Nephron progenitor cell (in vitro differentiated cells): Measurements from ENCODE around the gene MMP11.

Experiments used
- DNase-seq: peaks from one replicate; pipeline ENCODE4 v3.0.0; 2021
- H3K27ac Mint-ChIP-seq: 2 replicates; pipeline ENCODE4 v1.8.0; 2021; ENCODE audit warnings: mild to moderate bottlenecking, moderate library complexity, mixed read lengths
- H3K27me3 Mint-ChIP-seq: 2 replicates; pipeline ENCODE4 v1.8.0; 2021; ENCODE audit warnings: mild to moderate bottlenecking, low read depth, mixed read lengths; ENCODE audit not compliant: poor library complexity
- H3K36me3 Mint-ChIP-seq: 2 replicates; pipeline ENCODE4 v1.8.0; 2021; ENCODE audit warnings: low read depth, mixed read lengths
- H3K4me1 Mint-ChIP-seq: 2 replicates; pipeline ENCODE4 v1.8.0; 2021; ENCODE audit warnings: mixed read lengths
- H3K4me3 Mint-ChIP-seq: 2 replicates; pipeline ENCODE4 v1.8.0; 2021; ENCODE audit warnings: mild to moderate bottlenecking, moderate library complexity, mixed read lengths
- H3K9me3 Mint-ChIP-seq: 2 replicates; pipeline ENCODE4 v1.8.0; 2021; ENCODE audit warnings: mild to moderate bottlenecking, moderate library complexity, mixed read lengths
- TF ChIP-seq, protein P1 (sequence below): fragments of 200-600 bp; sonication (generic); IDR thresholded peaks from 2 replicates; pipeline ENCODE4 v1.5.0; 2021; ENCODE audit warnings: antibody characterized with exemption

MMP11 gene

GRCh38 chr22:23744485-23744884, 28.2 kb upstream of the MMP11 start:
- Mint-ChIP-seq H3K27me3 (peaks cover 1% of the 10 kb centered on the region), H3K4me3 (no peak overlapping the region), H3K9me3 (no peaks in the 10 kb centered on the region), H3K4me1 (peaks cover 1% of the 10 kb centered on the region), H3K27ac (peak overlapping the region; percentile 79), H3K36me3 (peaks cover 43% of the 10 kb centered on the region)
- DNase-seq = no peak
- TF ChIP-seq, protein P1, sequence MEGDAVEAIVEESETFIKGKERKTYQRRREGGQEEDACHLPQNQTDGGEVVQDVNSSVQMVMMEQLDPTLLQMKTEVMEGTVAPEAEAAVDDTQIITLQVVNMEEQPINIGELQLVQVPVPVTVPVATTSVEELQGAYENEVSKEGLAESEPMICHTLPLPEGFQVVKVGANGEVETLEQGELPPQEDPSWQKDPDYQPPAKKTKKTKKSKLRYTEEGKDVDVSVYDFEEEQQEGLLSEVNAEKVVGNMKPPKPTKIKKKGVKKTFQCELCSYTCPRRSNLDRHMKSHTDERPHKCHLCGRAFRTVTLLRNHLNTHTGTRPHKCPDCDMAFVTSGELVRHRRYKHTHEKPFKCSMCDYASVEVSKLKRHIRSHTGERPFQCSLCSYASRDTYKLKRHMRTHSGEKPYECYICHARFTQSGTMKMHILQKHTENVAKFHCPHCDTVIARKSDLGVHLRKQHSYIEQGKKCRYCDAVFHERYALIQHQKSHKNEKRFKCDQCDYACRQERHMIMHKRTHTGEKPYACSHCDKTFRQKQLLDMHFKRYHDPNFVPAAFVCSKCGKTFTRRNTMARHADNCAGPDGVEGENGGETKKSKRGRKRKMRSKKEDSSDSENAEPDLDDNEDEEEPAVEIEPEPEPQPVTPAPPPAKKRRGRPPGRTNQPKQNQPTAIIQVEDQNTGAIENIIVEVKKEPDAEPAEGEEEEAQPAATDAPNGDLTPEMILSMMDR = no peak

GRCh38 chr22:23745791-23746190, 26.9 kb upstream of the MMP11 start:
- Mint-ChIP-seq H3K27me3 (no peaks in the 10 kb centered on the region), H3K4me3 (no peak overlapping the region), H3K9me3 (no peaks in the 10 kb centered on the region), H3K4me1 (peaks cover 14% of the 10 kb centered on the region), H3K27ac (no peak overlapping the region), H3K36me3 (peaks cover 47% of the 10 kb centered on the region)
- TF ChIP-seq, protein P1 = no peak
- DNase-seq = no peak

- Mint-ChIP-seq H3K27ac (no peak overlapping the region), H3K36me3 (peaks cover 25% of the 10 kb centered on the region), H3K9me3 (no peaks in the 10 kb centered on the region), H3K4me3 (peak overlapping the region; percentile 89), H3K27me3 (peaks cover 6% of the 10 kb centered on the region), H3K4me1 (peaks cover 34% of the 10 kb centered on the region)
- no peak for DNase-seq
- TF ChIP-seq, protein P1 = no peak
These were observed 22.8 kb upstream of the MMP11 start for GRCh38 chr22:23749841-23750301.

GRCh38 chr22:23750367-23750713, 22.3 kb upstream of the MMP11 start:
- TF ChIP-seq, protein P1 = no peak
- no peak for DNase-seq
- H3K4me3 Mint-ChIP-seq = peak overlapping the region; percentile 89
- H3K27ac Mint-ChIP-seq = no peak overlapping the region
- H3K9me3 Mint-ChIP-seq = no peaks in the 10 kb centered on the region
- peaks cover 39% of the 10 kb centered on the region for H3K4me1 Mint-ChIP-seq
- peaks cover 6% of the 10 kb centered on the region for H3K27me3 Mint-ChIP-seq
- peaks cover 20% of the 10 kb centered on the region for H3K36me3 Mint-ChIP-seq

DNA sequence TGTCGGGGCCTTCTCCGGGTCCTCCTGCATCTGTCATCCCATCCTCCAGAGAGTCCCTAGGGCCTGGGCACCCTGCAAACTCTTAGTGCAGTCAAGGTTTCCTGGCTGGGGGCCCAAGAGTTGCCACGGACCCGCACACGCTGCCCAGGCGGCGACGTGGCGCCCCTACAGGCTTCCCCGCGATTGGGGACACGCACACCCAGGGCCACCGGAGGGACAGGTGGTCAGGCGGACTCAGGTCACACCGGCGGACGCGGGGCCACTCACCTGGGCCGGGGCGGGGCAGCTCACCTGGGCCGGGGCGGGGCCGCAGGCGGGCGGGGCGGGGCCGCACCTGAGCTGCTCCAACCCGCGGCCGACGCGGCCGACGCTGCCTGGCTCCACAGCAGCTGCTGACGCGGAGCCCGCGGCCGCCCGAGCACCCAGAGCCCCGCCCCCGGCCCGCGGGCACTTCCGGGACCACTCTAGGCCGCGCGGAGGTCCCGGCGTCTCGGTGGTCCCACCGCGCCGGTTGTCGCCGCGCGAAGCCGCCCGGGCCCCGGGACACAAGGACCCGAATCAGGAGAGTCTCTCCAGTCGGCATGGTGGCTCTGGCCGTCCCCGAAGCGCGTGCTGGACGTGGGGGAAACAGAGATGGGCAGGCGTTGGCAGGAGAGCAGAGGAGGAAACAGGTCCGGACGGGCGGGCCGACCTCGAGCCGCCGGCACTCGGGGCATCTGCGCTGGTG, 21.8 kb upstream of the MMP11 start, which contains the start of gene ZNF70:
TSS of gene ZNF70 (minus strand) at position 399 of the 727 bp plus-strand sequence. CDS start 5,972 bp downstream, outside the sequence.
- peaks cover 17% of the 10 kb centered on the region for H3K36me3 Mint-ChIP-seq
- H3K4me3 Mint-ChIP-seq = peak within 1 kb of the TSS; percentile 89
- peaks cover 6% of the 10 kb centered on the region for H3K27me3 Mint-ChIP-seq
- TF ChIP-seq, protein P1 = no peak
- DNase-seq = peak; percentile 89
- H3K9me3 Mint-ChIP-seq = no peaks in the 10 kb centered on the region
- H3K27ac Mint-ChIP-seq = no peak within 1 kb of the TSS
- H3K4me1 Mint-ChIP-seq = peaks cover 41% of the 10 kb centered on the region
